ENCODE results near the gene ZSCAN31. TPM values are rescaled to one million over a fixed set of nuclear protein-coding genes. Genes with fewer than 3 reads are reported as not detected.

ZSCAN31 gene
- total and polyA plus RNA-seq, 2 of the 8 experiments (the other 6 are each of a cell fraction or from before 2014, with no cell fraction given) = 1.9 to 7.0 TPM

- H3K9me3 ChIP-seq (ENCODE audit: insufficient read depth in 2 of 2, low read depth in 1 of 2, low read length in 1 of 2) = 0 out of 4 replicates have a peak, but pooled peaks cover 0 to under 1% of the 10 kb centered on the region in 2 experiments
- H3K56ac ChIP-seq (replicated peaks; ENCODE audit: insufficient read length, low read depth, low read length) = no peak overlapping the region
- H3K18ac ChIP-seq (ENCODE audit: extremely low read depth, low read length) = no peak overlapping the region
- H3K27me3 ChIP-seq (replicated peaks in 1 of 4; ENCODE audit: control insufficient read depth in 3 of 4, extremely low read depth in 1 of 4, insufficient read depth in 3 of 4, low read length in 3 of 4) = no peaks in the 10 kb centered on the region
- no peak overlapping the region for H3K27ac ChIP-seq (ENCODE audit: low read depth, low read length)
- no peak overlapping the region for H3K9ac ChIP-seq (replicated peaks in 1 of 4; ENCODE audit: extremely low read depth in 1 of 4, low read depth in 3 of 4, low read length in 3 of 4)
- H4K8ac ChIP-seq (ENCODE audit: extremely low read depth, insufficient read depth, low read length) = no peak overlapping the region
- no peak overlapping the region for H2AK5ac ChIP-seq (ENCODE audit: low read depth, low read length)
- peaks cover 0 to 2% (median 0%) of the 10 kb centered on the region in 4 experiments; a peak in 1 of 8 replicates for H3K36me3 ChIP-seq (ENCODE audit: control insufficient read depth in 2 of 4, insufficient read depth in 4 of 4, low read length in 3 of 4)
- H3K4ac ChIP-seq (replicated peaks; ENCODE audit: insufficient read length, low read depth, low read length) = no peak overlapping the region
- no peak overlapping the region for H4K5ac ChIP-seq (ENCODE audit: insufficient read length, low read depth, low read length)
- H3K23ac ChIP-seq (ENCODE audit: insufficient read length) = no peak overlapping the region
- no peaks in the 10 kb centered on the region for H3K79me1 ChIP-seq (ENCODE audit: low read depth, low read length)
- no peaks in the 10 kb centered on the region; the same call in 1 of the 2 replicates for H3K23me2 ChIP-seq (ENCODE audit: low read depth, low read length)
- no peaks in the 10 kb centered on the region for H4K20me1 ChIP-seq (replicated peaks in 1 of 2; ENCODE audit: control insufficient read depth in 1 of 2, insufficient read depth in 2 of 2, low read length in 2 of 2)
- no peak for DNase-seq (ENCODE audit: low read depth in 1 of 2, low spot score in 2 of 2)
- H2BK15ac ChIP-seq (ENCODE audit: low read length) = no peak overlapping the region
- no peak overlapping the region for H2AFZ ChIP-seq (ENCODE audit: low read length)
- H2BK20ac ChIP-seq (ENCODE audit: low read length) = no peak overlapping the region
- no peak overlapping the region for H3K14ac ChIP-seq (ENCODE audit: insufficient read length)
- no peak overlapping the region for H2BK5ac ChIP-seq (ENCODE audit: low read depth, low read length)
- POLR2A ChIA-PET (ENCODE audit: partially characterized antibody) = interaction anchor here (0.6 kb wide), 1 partner anchor 210 kb away, joined by 3 read pairs; no protein-coding TSS in a partner anchor
- no peak overlapping the region for H3K4me3 ChIP-seq (ENCODE audit: extremely low read depth in 1 of 4, insufficient read depth in 2 of 4, low read depth in 3 of 4, low read length in 4 of 4)
- H3K79me2 ChIP-seq (ENCODE audit: control insufficient read depth in 1 of 2, insufficient read depth in 2 of 2, low read length in 2 of 2) = no peaks in the 10 kb centered on the region
- no peak overlapping the region for H2BK120ac ChIP-seq (replicated peaks; ENCODE audit: low read depth, low read length)
- no peak overlapping the region for H2BK12ac ChIP-seq (ENCODE audit: low read depth, low read length)
- no peak overlapping the region for H3K4me2 ChIP-seq (ENCODE audit: insufficient read depth in 1 of 2, low read depth in 2 of 2, low read length in 2 of 2)
- FAIRE-seq = no peak
- peaks cover 0 to 1% (median 0%) of the 10 kb centered on the region in 4 experiments; a peak in 1 of 7 replicates for H3K4me1 ChIP-seq (replicated peaks in 1 of 4; ENCODE audit: control insufficient read depth in 3 of 4, insufficient read depth in 4 of 4, low read length in 3 of 4)
- no peak overlapping the region for H4K91ac ChIP-seq (replicated peaks; ENCODE audit: insufficient read length, low read length)
- CTCF ChIA-PET (ENCODE audit: partially characterized antibody) = no interaction called here
- WGBS, 2 experiments (ENCODE audit: extremely low coverage in 1 of 2, insufficient coverage in 1 of 2, insufficient read length in 1 of 2, insufficient replicate concordance in 2 of 2, low coverage in 1 of 2, low lambda C conversion rate in 2 of 2, missing lambda C conversion rate in 1 of 2) = 90% methylated on average over 3 of the region's 3 CpGs; no CpG with 5 or more reads in 1 of the 2 experiments
- TF ChIP-seq SIN3A (conservative IDR thresholded peaks at IDR 0.05 in 1 of 2, IDR thresholded peaks at IDR 0.05 in 1 of 2; ENCODE audit: low read depth in 1 of 2, low read length in 2 of 2) (no peak), TAF7 (optimal IDR thresholded peaks at IDR 0.05; ENCODE audit: borderline replicate concordance, low read depth, low read length) (no peak), NANOG (IDR thresholded peaks at IDR 0.05; ENCODE audit: insufficient read depth, low read depth, low read length, poor library complexity, severe bottlenecking) (no peak), SP4 (IDR thresholded peaks at IDR 0.05; ENCODE audit: low read length) (no peak), RAD21 (IDR thresholded peaks at IDR 0.05 in 1 of 2, conservative IDR thresholded peaks at IDR 0.05 in 1 of 2; ENCODE audit: low read depth in 2 of 2, low read length in 2 of 2) (no peak), BCL11A (IDR thresholded peaks at IDR 0.05; ENCODE audit: low read depth in 2 of 2, low read length in 2 of 2) (no peak), RXRA (IDR thresholded peaks at IDR 0.05; ENCODE audit: insufficient read depth, low read depth, low read length) (no peak), SUZ12 (IDR thresholded peaks at IDR 0.05; ENCODE audit: low read length) (no peak), EP300 (IDR thresholded peaks at IDR 0.05; ENCODE audit: borderline replicate concordance in 1 of 2, low read depth in 2 of 2, low read length in 2 of 2) (no peak), CTCF (IDR thresholded peaks at IDR 0.05; ENCODE audit: control extremely low read depth in 1 of 3, insufficient read depth in 1 of 3, low read depth in 1 of 3, low read length in 3 of 3) (no peak)
Observed at GRCh38 chr6:28315628-28316027, 20.3 kb downstream of the ZSCAN31 start.

All from H1 (cell line).